C4-2B (cell line): ENCODE data around the gene PPP2R1A.

Experiments used
- CTCF ChIP-seq: fragments of 450-650 bp; conservative IDR thresholded peaks from 2 replicates; pipeline ENCODE4 v1.5.1; 2017; ENCODE audit warnings: mild to moderate bottlenecking
- ZFX ChIP-seq: fragments of 450-650 bp; IDR thresholded peaks from 2 replicates; pipeline ENCODE4 v1.6.1; 2017

- TF ChIP-seq CTCF (no peak), ZFX (no peak)
Measured at GRCh38 chr19:52273301-52273700, 83.4 kb downstream of the PPP2R1A start.
